Measurements from ENCODE around the gene FMNL3. TPM values are rescaled to one million over a fixed set of nuclear protein-coding genes. Genes with fewer than 3 reads are reported as not detected.

Gene FMNL3
- total RNA-seq, 1 experiment from 2014 or later: 3.5 TPM

DNA sequence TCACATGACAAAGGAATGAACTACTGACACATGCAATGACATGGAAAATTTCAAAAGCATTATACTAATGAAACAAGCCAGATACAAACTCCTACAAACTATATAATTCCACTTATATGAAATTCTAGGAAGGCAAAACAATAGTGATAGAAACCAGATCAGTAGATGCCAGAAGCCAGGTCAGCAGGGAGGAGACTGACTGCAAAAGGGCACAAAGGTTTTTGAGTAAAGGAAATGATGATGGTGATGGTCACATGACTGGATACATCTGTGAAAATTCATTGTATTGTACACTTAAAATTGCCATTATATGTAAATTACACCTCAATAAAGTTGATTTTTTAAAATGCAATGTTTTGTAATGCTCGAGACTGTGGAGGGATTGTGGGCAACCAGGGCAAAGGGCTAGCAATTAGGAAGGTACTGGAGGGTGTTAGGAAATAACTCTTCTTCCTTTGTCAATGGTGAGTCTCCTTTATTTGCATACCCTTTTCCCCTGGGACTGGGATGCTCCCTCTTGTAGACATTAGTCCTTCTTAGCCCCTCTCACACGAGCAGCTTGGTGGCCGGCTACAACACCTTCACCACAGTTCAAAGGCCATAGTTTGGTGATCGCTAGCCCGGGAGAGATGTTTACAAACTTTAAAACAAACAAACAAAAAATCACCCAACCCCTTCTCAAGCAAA lies 90.5 kb downstream of the FMNL3 start:
- POLR2A ChIA-PET: no interaction called here
- H3K9me3 ChIP-seq (ENCODE audit: control insufficient read depth in 1 of 2, insufficient read depth in 1 of 2, low read depth in 1 of 2, low read length in 2 of 2): peaks cover 0 to 4% of the 10 kb centered on the region in 2 experiments; a peak in 1 of 4 replicates
- H3K9me2 ChIP-seq (ENCODE audit: insufficient read depth): no peaks in the 10 kb centered on the region
- no peak overlapping the region for H3K4me3 ChIP-seq (replicated peaks in 1 of 2; ENCODE audit: low read depth in 1 of 2, low read length in 2 of 2)
- BruUV-seq (replicated peaks): no TSS peak
- H3K27ac ChIP-seq (ENCODE audit: low read depth, low read length): no peak overlapping the region
- no peak overlapping the region for H2AFZ ChIP-seq (ENCODE audit: low read depth, low read length, poor library complexity, severe bottlenecking)
- no peak overlapping the region for H3K4me2 ChIP-seq (ENCODE audit: low read length)
- H3K9ac ChIP-seq (ENCODE audit: low read length): no peak overlapping the region
- RAD21 ChIA-PET (ENCODE audit: low non-redundant PET in 1 of 2, low total read pairs in 2 of 2, uncharacterized antibody in 2 of 2, unreplicated experiment in 2 of 2): no interaction called here
- intact Hi-C loops (cut with micrococcal nuclease): no loop called here
- H4K20me1 ChIP-seq (ENCODE audit: insufficient read depth): no peaks in the 10 kb centered on the region
- H3K36me3 ChIP-seq (ENCODE audit: control insufficient read depth in 1 of 2, insufficient read depth in 2 of 2, low read length in 2 of 2): no peaks in the 10 kb centered on the region
- no peaks in the 10 kb centered on the region for H3K79me2 ChIP-seq (ENCODE audit: insufficient read depth, low read length)
- no peak for DNase-seq (ENCODE audit: low read depth, low spot score)
- H3K4me1 ChIP-seq (ENCODE audit: control insufficient read depth in 1 of 2, insufficient read depth in 2 of 2, low read length in 2 of 2): peaks cover 0 to 8% of the 10 kb centered on the region in 2 experiments; a peak in 2 of 4 replicates
- CTCF ChIA-PET: no interaction called here
- H3K27me3 ChIP-seq (ENCODE audit: insufficient read depth, low read length): no peaks in the 10 kb centered on the region
- no peak for TF ChIP-seq RAD21 (IDR thresholded peaks at IDR 0.05; ENCODE audit: low read depth)
- TF ChIP-seq YY1 (IDR thresholded peaks at IDR 0.05; ENCODE audit: extremely low read depth, insufficient replicate concordance, low read depth, low read length): no peak
- TF ChIP-seq, protein P1, sequence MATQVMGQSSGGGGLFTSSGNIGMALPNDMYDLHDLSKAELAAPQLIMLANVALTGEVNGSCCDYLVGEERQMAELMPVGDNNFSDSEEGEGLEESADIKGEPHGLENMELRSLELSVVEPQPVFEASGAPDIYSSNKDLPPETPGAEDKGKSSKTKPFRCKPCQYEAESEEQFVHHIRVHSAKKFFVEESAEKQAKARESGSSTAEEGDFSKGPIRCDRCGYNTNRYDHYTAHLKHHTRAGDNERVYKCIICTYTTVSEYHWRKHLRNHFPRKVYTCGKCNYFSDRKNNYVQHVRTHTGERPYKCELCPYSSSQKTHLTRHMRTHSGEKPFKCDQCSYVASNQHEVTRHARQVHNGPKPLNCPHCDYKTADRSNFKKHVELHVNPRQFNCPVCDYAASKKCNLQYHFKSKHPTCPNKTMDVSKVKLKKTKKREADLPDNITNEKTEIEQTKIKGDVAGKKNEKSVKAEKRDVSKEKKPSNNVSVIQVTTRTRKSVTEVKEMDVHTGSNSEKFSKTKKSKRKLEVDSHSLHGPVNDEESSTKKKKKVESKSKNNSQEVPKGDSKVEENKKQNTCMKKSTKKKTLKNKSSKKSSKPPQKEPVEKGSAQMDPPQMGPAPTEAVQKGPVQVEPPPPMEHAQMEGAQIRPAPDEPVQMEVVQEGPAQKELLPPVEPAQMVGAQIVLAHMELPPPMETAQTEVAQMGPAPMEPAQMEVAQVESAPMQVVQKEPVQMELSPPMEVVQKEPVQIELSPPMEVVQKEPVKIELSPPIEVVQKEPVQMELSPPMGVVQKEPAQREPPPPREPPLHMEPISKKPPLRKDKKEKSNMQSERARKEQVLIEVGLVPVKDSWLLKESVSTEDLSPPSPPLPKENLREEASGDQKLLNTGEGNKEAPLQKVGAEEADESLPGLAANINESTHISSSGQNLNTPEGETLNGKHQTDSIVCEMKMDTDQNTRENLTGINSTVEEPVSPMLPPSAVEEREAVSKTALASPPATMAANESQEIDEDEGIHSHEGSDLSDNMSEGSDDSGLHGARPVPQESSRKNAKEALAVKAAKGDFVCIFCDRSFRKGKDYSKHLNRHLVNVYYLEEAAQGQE (IDR thresholded peaks at IDR 0.05; ENCODE audit: low read depth): no peak
- no peak for TF ChIP-seq CEBPB (IDR thresholded peaks at IDR 0.05; ENCODE audit: low read depth)
- no peak for TF ChIP-seq EZH2phosphoT487 (IDR thresholded peaks at IDR 0.05; ENCODE audit: borderline replicate concordance)
- TF ChIP-seq ZNF274 (IDR thresholded peaks at IDR 0.05; ENCODE audit: low read depth, low read length): no peak
- no peak for TF ChIP-seq FOSL1 (IDR thresholded peaks at IDR 0.05; ENCODE audit: low read depth)
- no peak for TF ChIP-seq TCF7L2 (IDR thresholded peaks at IDR 0.05; ENCODE audit: borderline replicate concordance, extremely low read depth, insufficient read depth, insufficient read length)
- TF ChIP-seq CBX3 (IDR thresholded peaks at IDR 0.05; ENCODE audit: low read depth): no peak
- TF ChIP-seq POLR2A (IDR thresholded peaks at IDR 0.05; ENCODE audit: borderline replicate concordance, extremely low read depth, insufficient read depth, insufficient read length): no peak
- TF ChIP-seq, protein P2, sequence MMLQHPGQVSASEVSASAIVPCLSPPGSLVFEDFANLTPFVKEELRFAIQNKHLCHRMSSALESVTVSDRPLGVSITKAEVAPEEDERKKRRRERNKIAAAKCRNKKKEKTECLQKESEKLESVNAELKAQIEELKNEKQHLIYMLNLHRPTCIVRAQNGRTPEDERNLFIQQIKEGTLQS (IDR thresholded peaks at IDR 0.05): no peak
- TF ChIP-seq, protein P3, sequence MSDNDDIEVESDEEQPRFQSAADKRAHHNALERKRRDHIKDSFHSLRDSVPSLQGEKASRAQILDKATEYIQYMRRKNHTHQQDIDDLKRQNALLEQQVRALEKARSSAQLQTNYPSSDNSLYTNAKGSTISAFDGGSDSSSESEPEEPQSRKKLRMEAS (IDR thresholded peaks at IDR 0.05): no peak
- no peak for TF ChIP-seq SP1 (IDR thresholded peaks at IDR 0.05; ENCODE audit: low read depth)
- no peak for ATAC-seq
